GM23248 (cell line): ENCODE results near the gene STK36.

Experiments used
- EZH2 ChIP-seq: fragments of 200-600 bp; sonication (generic); IDR thresholded peaks from 2 replicates; pipeline ENCODE4 v1.6.1; 2018; ENCODE audit warnings: antibody characterized with exemption, mild to moderate bottlenecking; ENCODE audit not compliant: insufficient read depth, poor library complexity, severe bottlenecking
- EZH2phosphoT487 ChIP-seq: fragments of 200-600 bp; sonication (generic); IDR thresholded peaks from 2 replicates; pipeline ENCODE4 v1.6.1; 2018; ENCODE audit warnings: antibody characterized with exemption, moderate library complexity, mild to moderate bottlenecking, low read depth; ENCODE audit not compliant: insufficient read depth

GRCh38 chr2:218691234-218691633 is 19.3 kb downstream of the STK36 start:
- no peak for TF ChIP-seq EZH2
- TF ChIP-seq EZH2phosphoT487 = no peak
